AG04449 (cell line): ENCODE results near the gene KIF26B.
A peak's percentile ranks its signal among the peaks of the same experiment; 100 is the strongest.

Experiments used
- CTCF ChIA-PET: fragments of 350-600 bp; formaldehyde crosslinking; extraction: SDS; loops from one replicate; lab custom pipeline; 2021; ENCODE audit warnings: antibody characterized with exemption; lab: Yijun Ruan, JAX
- POLR2A ChIA-PET: fragments of 400-600, 350-600 bp; formaldehyde crosslinking; extraction: SDS; loops from one replicate; lab custom pipeline; 2020; ENCODE audit warnings: antibody characterized with exemption, inconsistent platforms; lab: Yijun Ruan, JAX
- DNase-seq: peaks from one replicate; pipeline ENCODE4 v3.0.0-alpha.2; 2010; ENCODE audit warnings: low read depth, low spot score
- H3K4me3 ChIP-seq: 2 replicates; pipeline ENCODE4 v1.5.1; 2011; ENCODE audit warnings: low read depth, mild to moderate bottlenecking, control low read depth, low read length
- CTCF ChIP-seq: IDR thresholded peaks from one replicate; pipeline ENCODE4 v1.5.1; 2011; ENCODE audit warnings: mild to moderate bottlenecking, moderate library complexity, low read length, control low read depth, inconsistent platforms; ENCODE audit not compliant: insufficient read depth; ENCODE audit errors: missing control alignments

KIF26B gene

DNA sequence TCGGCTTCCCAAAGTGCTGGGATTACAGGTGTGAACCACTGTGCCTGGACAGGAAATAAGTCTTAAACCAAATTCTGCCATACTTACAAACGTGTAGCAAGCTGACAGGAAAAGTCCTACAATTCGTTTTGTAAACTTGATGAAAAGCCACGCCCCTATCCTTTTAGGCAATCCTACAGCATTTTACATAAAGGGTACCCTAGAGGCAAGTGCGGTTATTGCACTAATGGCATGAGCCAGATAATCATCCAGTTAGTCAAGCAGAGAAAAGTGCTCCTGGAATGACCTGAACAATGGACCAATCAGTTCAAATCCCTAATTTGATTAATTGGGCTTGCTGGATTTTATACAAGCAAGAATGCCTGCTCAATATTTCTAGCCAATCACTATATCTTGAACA is 338.2 kb downstream of the KIF26B start:
- no peak for DNase-seq
- H3K4me3 ChIP-seq = no peak overlapping the region
- ChIA-PET POLR2A (no interaction called here), CTCF (no interaction called here)
- no peak for TF ChIP-seq CTCF

DNA sequence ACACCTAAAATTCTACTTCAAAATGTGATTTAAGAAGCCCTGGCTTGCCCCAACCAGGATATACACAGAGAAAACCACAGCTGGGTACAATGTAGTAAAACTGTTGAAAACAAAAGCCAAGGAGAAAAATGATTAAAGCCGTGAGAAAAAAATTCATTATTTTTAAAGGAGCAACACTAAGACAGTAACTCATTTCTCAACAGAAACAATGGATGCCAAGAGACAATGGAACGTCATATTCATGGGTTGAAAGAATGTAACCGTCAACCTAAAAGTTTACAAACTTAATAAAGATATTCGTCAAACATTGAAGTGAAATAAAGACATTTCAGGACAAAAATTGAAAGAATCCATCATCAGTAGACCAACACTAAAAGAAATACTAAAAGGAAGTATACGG is 340.9 kb downstream of the KIF26B start:
- H3K4me3 ChIP-seq = no peak overlapping the region
- CTCF ChIA-PET = no interaction called here

DNA sequence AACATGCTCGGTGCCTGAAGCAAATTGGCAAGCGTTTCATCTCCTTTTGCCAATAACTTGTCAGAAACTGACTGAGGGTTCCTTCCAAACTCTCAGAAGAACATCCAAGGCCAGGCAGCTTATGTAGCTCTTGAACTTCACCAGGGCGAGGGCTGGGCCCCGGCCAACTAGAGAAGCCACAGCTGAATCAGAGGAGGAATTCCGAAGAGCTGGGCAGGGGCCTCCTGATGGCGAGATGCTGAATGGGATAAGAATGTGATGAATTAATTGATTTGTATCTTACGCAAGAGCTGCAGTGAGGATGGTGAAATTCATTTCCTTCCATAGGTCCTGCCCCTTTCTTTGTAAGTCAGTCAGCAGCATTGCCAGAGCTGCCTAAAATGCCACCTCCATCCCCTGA is 345.8 kb downstream of the KIF26B start:
- no peak for TF ChIP-seq CTCF
- ChIA-PET POLR2A (no interaction called here), CTCF (interaction anchor here (1.5 kb wide), 1 partner anchor 504 kb away, joined by 4 read pairs; no protein-coding TSS in a partner anchor)
- no peak overlapping the region for H3K4me3 ChIP-seq
- peak; percentile 51 for DNase-seq

More for the DNA sequence above, 340.9 kb downstream of the KIF26B start:
- TF ChIP-seq CTCF = no peak
- no peak for DNase-seq
- POLR2A ChIA-PET = no interaction called here

GRCh38 chr1:245501633-245502032 is 346.8 kb downstream of the KIF26B start:
- DNase-seq = no peak
- ChIA-PET CTCF (interaction anchor here (1.5 kb wide), 1 partner anchor 502 kb away, joined by 4 read pairs; no protein-coding TSS in a partner anchor), POLR2A (no interaction called here)
- H3K4me3 ChIP-seq = no peak overlapping the region
- no peak for TF ChIP-seq CTCF

DNA sequence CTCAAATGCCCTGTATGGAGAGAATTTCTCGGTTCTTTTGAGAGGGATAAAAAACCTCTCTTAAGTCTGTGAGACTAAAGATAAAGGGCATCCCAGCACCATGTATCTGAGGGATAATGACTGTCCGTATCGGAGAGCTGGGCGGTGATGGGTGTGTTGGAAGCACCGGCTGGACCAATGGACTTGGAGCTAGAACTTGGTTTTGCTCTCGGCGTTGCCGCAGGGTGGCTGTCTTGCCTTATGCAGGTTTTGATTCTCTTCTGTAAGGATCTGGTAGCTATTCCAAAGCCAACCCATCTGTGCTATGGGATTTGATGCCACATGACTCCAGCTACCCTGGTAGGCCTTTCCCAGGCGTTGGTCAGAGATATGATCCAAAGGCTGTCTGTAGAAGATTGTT is 348.8 kb downstream of the KIF26B start:
- no peak for DNase-seq
- H3K4me3 ChIP-seq = no peak overlapping the region
- CTCF ChIA-PET = interaction anchor here (0.9 to 1.4 kb wide), 3 partner anchors 9 to 500 kb away, joined by 3 to 4 read pairs (median 3); no protein-coding TSS in a partner anchor
- TF ChIP-seq CTCF = no peak
- POLR2A ChIA-PET = no interaction called here

DNA sequence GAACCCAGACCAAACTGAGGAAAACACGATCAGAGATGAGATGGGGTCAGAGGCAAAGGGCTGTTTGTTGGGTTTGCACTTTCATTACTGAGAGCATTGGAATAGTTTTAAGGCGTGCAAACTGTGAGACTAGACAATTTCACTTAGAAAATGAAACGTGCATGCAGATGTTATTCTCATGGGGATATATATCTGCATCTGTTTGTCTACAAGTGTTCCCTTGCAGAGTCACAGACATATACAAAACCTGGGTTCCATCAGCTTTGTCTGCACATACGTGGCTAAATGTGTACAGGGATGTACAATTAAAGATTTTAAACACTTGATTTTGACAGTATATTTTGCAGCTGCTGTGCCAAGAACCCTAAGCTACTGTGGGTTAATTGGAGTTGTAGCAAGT is 355.4 kb downstream of the KIF26B start:
- TF ChIP-seq CTCF = no peak
- no peak overlapping the region for H3K4me3 ChIP-seq
- POLR2A ChIA-PET = no interaction called here
- no peak for DNase-seq
- CTCF ChIA-PET = no interaction called here
